HG03460 (cell line): Measurements from ENCODE around the gene QSOX1.

ENCODE experiments used
- ATAC-seq: cut with Tn5 transposase; IDR thresholded peaks from one replicate; pipeline ENCODE4 v1.9.1; 2021; ENCODE audit not compliant: unreplicated experiment

QSOX1 gene

GRCh38 chr1:180231936-180232335 lies 77.3 kb downstream of the QSOX1 start:
- no peak for ATAC-seq

- no peak for ATAC-seq
These were observed 77.9 kb downstream of the QSOX1 start for GRCh38 chr1:180232521-180233043.

GRCh38 chr1:180233191-180234011 lies 78.7 kb downstream of the QSOX1 start:
- ATAC-seq: no peak

- ATAC-seq: no peak
These were observed 79.9 kb downstream of the QSOX1 start for GRCh38 chr1:180234369-180235076.

- no peak for ATAC-seq
These were observed 80.4 kb downstream of the QSOX1 start for GRCh38 chr1:180235077-180235501.

- ATAC-seq: no peak
These were observed 81.0 kb downstream of the QSOX1 start for GRCh38 chr1:180235502-180236239.

- ATAC-seq: no peak
These were observed 82.2 kb downstream of the QSOX1 start for GRCh38 chr1:180236698-180237509.

GRCh38 chr1:180237869-180238476 lies 83.3 kb downstream of the QSOX1 start:
- no peak for ATAC-seq

GRCh38 chr1:180238675-180239074 lies 84.0 kb downstream of the QSOX1 start:
- no peak for ATAC-seq

GRCh38 chr1:180239145-180240096 lies 84.8 kb downstream of the QSOX1 start:
- no peak for ATAC-seq

- no peak for ATAC-seq
These were observed 87.3 kb downstream of the QSOX1 start for GRCh38 chr1:180241716-180242544.

- ATAC-seq: no peak
These were observed 89.0 kb downstream of the QSOX1 start for GRCh38 chr1:180243517-180244221.

GRCh38 chr1:180244840-180245239 lies 90.2 kb downstream of the QSOX1 start:
- ATAC-seq: no peak

GRCh38 chr1:180246579-180246978 lies 91.9 kb downstream of the QSOX1 start:
- no peak for ATAC-seq

- ATAC-seq: no peak
These were observed 92.4 kb downstream of the QSOX1 start for GRCh38 chr1:180247061-180247460.

GRCh38 chr1:180247580-180247979 lies 92.9 kb downstream of the QSOX1 start:
- ATAC-seq: no peak

GRCh38 chr1:180248176-180248575 lies 93.5 kb downstream of the QSOX1 start:
- no peak for ATAC-seq
